IPS DF 19.7 (cell line): ENCODE results near the gene CLMN.
"Not testable (repeated sequence)": the region's sequence is repeated elsewhere in the genome, so short reads cannot be mapped to it uniquely, and the experiment has no call there.

ENCODE experiments used
- DNase-seq: peaks from one replicate; pipeline ENCODE4 v3.0.0-alpha.2; 2013; ENCODE audit warnings: low read depth, low spot score

Gene CLMN

GRCh38 chr14:95141684-95142083 lies 178.0 kb downstream of the CLMN start:
- DNase-seq, result no peak

- DNase-seq, result no peak
Observed at GRCh38 chr14:95140060-95140858, 179.4 kb downstream of the CLMN start.

GRCh38 chr14:95138876-95139275 lies 180.8 kb downstream of the CLMN start:
- no peak for DNase-seq

DNA sequence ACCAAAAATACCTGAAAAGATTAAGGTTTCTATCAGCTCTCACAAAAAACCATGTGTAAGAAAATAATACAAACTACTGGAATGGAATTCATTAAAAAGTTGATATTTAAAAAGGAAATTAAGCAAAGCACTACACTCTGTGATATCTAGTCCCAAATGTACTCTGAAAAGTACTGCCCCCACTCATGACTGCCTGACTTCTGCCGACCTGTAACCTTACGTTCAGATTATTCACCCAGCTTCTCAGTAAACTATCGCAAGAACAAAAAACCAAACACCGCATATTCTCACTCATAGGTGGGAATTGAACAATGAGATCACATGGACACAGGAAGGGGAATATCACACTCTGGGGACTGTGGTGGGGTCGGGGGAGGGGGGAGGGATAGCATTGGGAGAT lies 181.3 kb downstream of the CLMN start:
- not testable (repeated sequence) for DNase-seq

DNA sequence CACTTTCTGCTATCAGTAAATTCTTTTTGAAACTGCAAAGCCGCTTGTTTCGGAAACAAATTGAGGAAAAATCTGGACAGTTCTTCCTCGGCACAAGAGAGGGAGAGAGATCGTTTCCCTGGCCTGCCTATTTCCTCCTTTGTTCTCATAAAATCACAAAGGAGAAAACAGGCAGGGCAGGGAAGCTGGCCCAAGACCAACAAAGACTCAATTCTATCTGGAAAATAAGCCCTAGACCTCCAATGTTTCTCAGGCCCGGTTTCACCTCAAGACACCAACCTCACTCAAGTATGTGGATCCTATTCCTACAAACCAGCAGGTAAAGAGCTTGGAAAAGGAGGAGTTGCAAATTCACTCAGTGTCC lies 181.9 kb downstream of the CLMN start:
- DNase-seq, result no peak

GRCh38 chr14:95137164-95137803 lies 182.4 kb downstream of the CLMN start:
- no peak for DNase-seq

GRCh38 chr14:95136631-95137030 lies 183.1 kb downstream of the CLMN start:
- DNase-seq, result no peak

DNA sequence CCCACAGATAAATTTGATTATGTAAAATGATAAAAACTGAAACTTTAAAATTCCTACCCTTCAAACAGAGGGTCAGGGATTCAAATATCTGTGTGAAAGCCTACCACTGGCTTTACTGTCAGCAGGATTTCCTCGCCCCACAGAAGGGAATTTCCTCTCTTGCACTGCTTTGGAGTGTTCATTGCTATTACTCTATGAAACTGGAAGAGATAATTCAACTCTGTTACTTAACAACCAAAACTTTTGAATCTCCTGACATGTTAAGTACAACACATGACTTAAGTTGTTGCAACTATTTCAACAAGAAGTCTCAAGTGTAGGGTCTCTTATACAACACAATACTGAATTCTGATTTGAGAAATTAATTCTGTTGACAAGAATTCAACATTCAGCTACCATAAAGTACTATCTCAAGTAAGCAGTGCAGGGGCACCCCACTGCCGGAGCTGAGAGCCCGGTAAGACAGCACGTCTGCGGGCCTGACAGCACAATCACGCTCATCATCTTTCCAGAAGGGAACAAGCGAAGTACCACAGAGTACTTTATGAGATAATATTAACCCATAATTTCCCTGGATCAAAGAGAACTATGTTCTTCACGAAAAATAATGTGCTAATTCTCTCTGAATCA lies 185.3 kb downstream of the CLMN start:
- DNase-seq, result no peak

DNA sequence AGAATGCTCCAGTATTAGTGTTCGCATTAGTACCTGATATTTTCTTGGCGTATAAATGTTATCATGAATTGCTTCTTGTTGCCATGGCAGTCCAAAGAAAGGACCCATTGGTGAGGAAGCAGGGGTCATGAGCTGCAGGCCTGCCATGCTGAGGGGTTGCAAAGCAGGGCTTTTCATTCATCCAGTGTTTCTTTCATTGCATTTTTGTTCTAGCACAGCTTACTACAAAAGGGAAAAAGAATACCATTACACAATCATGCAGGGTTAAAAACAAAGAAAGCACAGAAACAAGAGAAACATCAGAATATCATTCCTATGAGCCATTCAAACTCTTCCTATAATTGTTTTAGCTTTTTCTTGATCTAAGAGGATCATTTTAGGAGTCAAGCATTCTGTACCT lies 186.4 kb downstream of the CLMN start:
- DNase-seq, result no peak

- no peak for DNase-seq
Observed at GRCh38 chr14:95132760-95133159, 186.9 kb downstream of the CLMN start.
